Neural progenitor cell (in vitro differentiated cells): ENCODE results near the gene TOR1A.

Experiments
- EZH2phosphoT487 ChIP-seq: fragments of 200-600 bp; sonication (generic); IDR thresholded peaks from 2 replicates; pipeline ENCODE4 v1.6.1; 2017; ENCODE audit warnings: antibody characterized with exemption
- TF ChIP-seq, protein P1 (sequence below): fragments of 200-600 bp; sonication (generic); IDR thresholded peaks from 2 replicates; pipeline ENCODE4 v1.5.1; 2017; ENCODE audit warnings: antibody characterized with exemption, mild to moderate bottlenecking

DNA sequence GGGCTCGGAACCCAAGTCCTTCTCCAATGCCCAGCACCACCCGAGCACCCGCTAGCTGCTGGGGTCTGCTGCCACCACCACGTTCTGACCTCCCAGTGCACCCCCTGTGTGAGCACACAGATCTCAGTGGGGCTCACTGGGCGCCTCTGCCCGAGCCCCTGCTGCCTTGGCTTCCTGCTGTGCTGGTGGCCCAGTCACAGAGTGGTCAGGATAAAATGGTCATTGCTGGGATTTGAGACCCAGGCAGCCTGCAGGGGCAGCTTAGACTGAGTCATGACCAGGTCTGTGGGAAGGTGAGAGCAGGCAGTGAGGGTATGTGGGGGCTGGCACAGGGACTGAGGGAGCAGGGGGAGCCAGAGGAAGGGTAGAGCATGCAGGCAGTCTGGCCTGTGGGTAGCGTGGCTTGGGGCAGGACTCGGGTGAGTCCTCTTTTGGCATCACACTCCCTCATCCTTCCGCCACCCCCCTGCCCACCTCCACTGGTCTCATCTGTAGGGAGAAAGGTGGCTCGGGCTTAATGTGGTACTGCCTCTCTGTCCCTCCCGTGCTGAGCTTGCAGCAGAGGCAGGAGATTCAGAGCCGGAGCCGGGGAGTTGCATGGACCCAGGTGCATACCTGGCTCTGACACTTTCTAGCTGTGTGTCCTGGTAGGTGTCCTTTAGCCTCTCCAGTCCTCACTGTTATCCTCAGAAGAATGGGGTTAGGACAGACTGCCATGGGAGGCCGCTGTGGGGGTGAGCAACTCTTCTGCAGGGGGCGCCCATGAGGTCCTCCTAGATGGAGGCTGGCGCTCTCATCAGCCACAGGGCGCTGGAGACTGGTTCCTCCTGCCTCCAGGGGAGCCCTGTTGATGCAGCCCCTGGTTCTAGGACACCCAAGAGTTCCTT, 43.4 kb upstream of the TOR1A start:
- TF ChIP-seq, protein P1, sequence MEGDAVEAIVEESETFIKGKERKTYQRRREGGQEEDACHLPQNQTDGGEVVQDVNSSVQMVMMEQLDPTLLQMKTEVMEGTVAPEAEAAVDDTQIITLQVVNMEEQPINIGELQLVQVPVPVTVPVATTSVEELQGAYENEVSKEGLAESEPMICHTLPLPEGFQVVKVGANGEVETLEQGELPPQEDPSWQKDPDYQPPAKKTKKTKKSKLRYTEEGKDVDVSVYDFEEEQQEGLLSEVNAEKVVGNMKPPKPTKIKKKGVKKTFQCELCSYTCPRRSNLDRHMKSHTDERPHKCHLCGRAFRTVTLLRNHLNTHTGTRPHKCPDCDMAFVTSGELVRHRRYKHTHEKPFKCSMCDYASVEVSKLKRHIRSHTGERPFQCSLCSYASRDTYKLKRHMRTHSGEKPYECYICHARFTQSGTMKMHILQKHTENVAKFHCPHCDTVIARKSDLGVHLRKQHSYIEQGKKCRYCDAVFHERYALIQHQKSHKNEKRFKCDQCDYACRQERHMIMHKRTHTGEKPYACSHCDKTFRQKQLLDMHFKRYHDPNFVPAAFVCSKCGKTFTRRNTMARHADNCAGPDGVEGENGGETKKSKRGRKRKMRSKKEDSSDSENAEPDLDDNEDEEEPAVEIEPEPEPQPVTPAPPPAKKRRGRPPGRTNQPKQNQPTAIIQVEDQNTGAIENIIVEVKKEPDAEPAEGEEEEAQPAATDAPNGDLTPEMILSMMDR: no peak
- TF ChIP-seq EZH2phosphoT487: no peak
